ENCODE results near the gene GCN1. TPM values are rescaled to one million over a fixed set of nuclear protein-coding genes. Genes with fewer than 3 reads are reported as not detected.

Gene GCN1
- total and polyA plus RNA-seq, 2 of the 8 experiments (the other 6 are each of a cell fraction or from before 2014, with no cell fraction given) = 61.4 to 133 TPM

- TF ChIP-seq FOSL1 (IDR thresholded peaks at IDR 0.05; ENCODE audit: insufficient read depth, low read depth, low read length) (no peak), MAX (IDR thresholded peaks at IDR 0.05) (peak; percentile 71), E2F6 (IDR thresholded peaks at IDR 0.05) (peak; percentile 72; the same call in 1 of the 2 replicates), HDAC2 (IDR thresholded peaks at IDR 0.05; ENCODE audit: borderline replicate concordance in 1 of 2, low read depth in 2 of 2, low read length in 2 of 2) (0 out of 4 replicates have a peak, but pooled peaks of 1 of the 2 experiments have one; percentile 9), KDM1A (IDR thresholded peaks at IDR 0.05; ENCODE audit: borderline replicate concordance, low read length) (no peak), POLR2AphosphoS5 (IDR thresholded peaks at IDR 0.05; ENCODE audit: low read depth, low read length) (peak; percentile 50; the same call in 1 of the 2 replicates), CTBP2 (IDR thresholded peaks at IDR 0.05; ENCODE audit: borderline replicate concordance, insufficient read depth, insufficient read length, low read length) (no peak), RNF2 (IDR thresholded peaks at IDR 0.05; ENCODE audit: borderline replicate concordance, low read depth, low read length, missing control alignments, poor library complexity, severe bottlenecking) (no peak), NRF1 (IDR thresholded peaks at IDR 0.05; ENCODE audit: low read depth, low read length) (peak; percentile 100), PHF8 (conservative IDR thresholded peaks at IDR 0.05; ENCODE audit: low read depth, low read length) (peak; percentile 69), POLR2A (IDR thresholded peaks at IDR 0.05; ENCODE audit: control extremely low read depth in 1 of 2, low read depth in 2 of 2, low read length in 2 of 2) (peak in 1 of 2 experiments; percentile 57; a peak in 2 of 3 replicates)
These were observed 77.5 kb downstream of the GCN1 start (continued) for GRCh38 chr12:120116792-120117651.

Measured in H1 (cell line).